ENCODE results near the gene CCDC194. TPM values are rescaled to one million over a fixed set of nuclear protein-coding genes. Genes with fewer than 3 reads are reported as not detected.

The CCDC194 gene, protein sequence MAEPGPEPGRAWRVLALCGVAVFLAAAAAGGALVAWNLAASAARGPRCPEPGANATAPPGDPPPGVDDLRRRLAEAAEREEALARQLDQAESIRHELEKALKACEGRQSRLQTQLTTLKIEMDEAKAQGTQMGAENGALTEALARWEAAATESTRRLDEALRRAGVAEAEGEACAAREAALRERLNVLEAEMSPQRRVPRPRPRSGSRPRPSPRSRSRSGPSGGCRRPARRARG
- 0.28 TPM for total RNA-seq
- polyA plus RNA-seq: 0.55 TPM
- long read RNA-seq, donor 1: 0 reads
- long read RNA-seq, donor 2: 0 reads
- long read RNA-seq, donor 3: 0 reads
- long read RNA-seq, donor 4: 0 reads
- long read RNA-seq, donor 5: 0 reads
- long read RNA-seq, donor 6: 0 reads
- long read RNA-seq, donor 7: 0 reads
- long read RNA-seq, donor 8, partial matches to known transcripts: 0 of 1 reads
- long read RNA-seq, donor 8, other reads (novel, unspliced or antisense): 0 of 1 reads
- long read RNA-seq, donor 9: 0 reads
- long read RNA-seq, donor 10: 0 reads

GRCh38 chr19:17393914-17394313 lies at the start of gene CCDC194:
CCDC194 (minus strand) TSS chr19:17394196; CDS start chr19:17394158, 38 bp downstream.
- peaks cover 0 to 4% of the 10 kb centered on the region in 2 donors for H3K9me3 ChIP-seq (ENCODE audit: control insufficient read depth in 2 of 2, insufficient read depth in 1 of 2, low read length in 1 of 2)
- H3K27ac ChIP-seq (ENCODE audit: low read depth in 1 of 2, low read length in 1 of 2): no peak within 1 kb of the TSS
- H3K4me3 ChIP-seq (ENCODE audit: low read length in 2 of 2): no peak within 1 kb of the TSS
- peaks cover 0 to 6% of the 10 kb centered on the region in 2 donors for H3K36me3 ChIP-seq (ENCODE audit: control insufficient read depth in 2 of 2, insufficient read depth in 2 of 2, low read length in 1 of 2)
- WGBS: 83% methylated on average over 41 of the region's 41 CpGs
- no peak for DNase-seq (ENCODE audit: low read depth in 6 of 9, low spot score in 9 of 9)
- H3K4me1 ChIP-seq (ENCODE audit: control insufficient read depth in 2 of 2, insufficient read depth in 2 of 2, low read length in 2 of 2): peaks cover 8 to 21% of the 10 kb centered on the region in 2 donors
- H3K27me3 ChIP-seq (ENCODE audit: control insufficient read depth in 2 of 2, insufficient read depth in 1 of 2, low read length in 1 of 2): peaks cover 15 to 27% of the 10 kb centered on the region in 2 donors

DNA sequence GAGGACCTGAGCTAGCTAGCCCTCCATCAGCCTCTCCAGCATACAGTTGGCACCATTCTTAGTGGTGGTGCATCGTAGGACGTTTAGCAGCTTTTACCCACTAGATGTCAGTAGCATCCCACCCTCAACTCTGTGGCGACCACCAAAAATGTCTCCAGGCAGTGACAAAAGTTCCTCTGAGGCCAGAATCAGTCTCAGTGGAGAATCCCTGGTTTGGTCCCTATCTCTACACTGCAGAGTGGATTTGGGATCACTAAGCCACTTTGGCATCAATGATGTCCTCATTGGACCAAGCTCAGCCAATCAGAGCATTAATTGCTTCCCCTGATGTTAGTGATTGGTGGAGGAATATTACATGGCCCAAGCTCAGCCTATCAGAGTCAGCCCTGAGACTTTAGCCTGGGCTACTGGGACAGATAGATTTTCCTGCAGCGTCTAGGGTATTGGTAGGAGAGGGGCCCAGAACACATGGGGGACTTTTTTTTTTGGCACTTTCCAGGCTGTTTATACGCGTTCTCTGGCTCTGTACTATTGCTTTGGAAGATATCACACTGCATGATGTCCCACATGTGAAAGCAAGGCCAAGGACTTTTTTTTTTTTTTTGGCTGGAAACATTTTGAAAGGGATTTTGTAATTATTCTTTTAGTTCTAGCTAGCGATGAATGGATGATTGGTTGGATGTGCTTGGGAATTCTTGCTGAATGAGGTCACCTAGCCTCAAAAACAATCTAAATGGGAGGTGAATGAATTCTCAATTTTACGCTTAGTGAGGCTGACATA lies 47.4 kb upstream of the CCDC194 start:
- peak in 2 of 9 donors; percentile 55 to 56 for DNase-seq (ENCODE audit: low read depth in 6 of 9, low spot score in 9 of 9)
- H3K4me1 ChIP-seq (ENCODE audit: control insufficient read depth in 2 of 2, insufficient read depth in 2 of 2, low read length in 2 of 2): no peaks in the 10 kb centered on the region
- H3K27ac ChIP-seq (ENCODE audit: low read depth in 1 of 2, low read length in 1 of 2): peak overlapping the region in 1 of 2 donors; percentile 55
- WGBS: 66% methylated on average over 8 of the region's 8 CpGs
- H3K9me3 ChIP-seq (ENCODE audit: control insufficient read depth in 2 of 2, insufficient read depth in 1 of 2, low read length in 1 of 2): peaks cover 0 to 5% of the 10 kb centered on the region in 2 donors
- H3K4me3 ChIP-seq (ENCODE audit: low read length in 2 of 2): no peak overlapping the region
- H3K36me3 ChIP-seq (ENCODE audit: control insufficient read depth in 2 of 2, insufficient read depth in 2 of 2, low read length in 1 of 2): no peaks in the 10 kb centered on the region
- H3K27me3 ChIP-seq (ENCODE audit: control insufficient read depth in 2 of 2, insufficient read depth in 1 of 2, low read length in 1 of 2): peaks cover 0 to 6% of the 10 kb centered on the region in 2 donors

- DNase-seq (ENCODE audit: low read depth in 6 of 9, low spot score in 9 of 9): no peak
- Histone ChIP-seq H3K4me1 (ENCODE audit: control insufficient read depth in 2 of 2, insufficient read depth in 2 of 2, low read length in 2 of 2) (no peaks in the 10 kb centered on the region), H3K36me3 (ENCODE audit: control insufficient read depth in 2 of 2, insufficient read depth in 2 of 2, low read length in 1 of 2) (no peaks in the 10 kb centered on the region), H3K27ac (ENCODE audit: low read depth in 1 of 2, low read length in 1 of 2) (no peak overlapping the region), H3K4me3 (ENCODE audit: low read length in 2 of 2) (no peak overlapping the region), H3K27me3 (ENCODE audit: control insufficient read depth in 2 of 2, insufficient read depth in 1 of 2, low read length in 1 of 2) (no peaks in the 10 kb centered on the region), H3K9me3 (ENCODE audit: control insufficient read depth in 2 of 2, insufficient read depth in 1 of 2, low read length in 1 of 2) (peaks cover 0 to 12% of the 10 kb centered on the region in 2 donors)
- 97% methylated on average over 7 of the region's 7 CpGs for WGBS
Observed at GRCh38 chr19:17436874-17437267, 42.9 kb upstream of the CCDC194 start.

DNA sequence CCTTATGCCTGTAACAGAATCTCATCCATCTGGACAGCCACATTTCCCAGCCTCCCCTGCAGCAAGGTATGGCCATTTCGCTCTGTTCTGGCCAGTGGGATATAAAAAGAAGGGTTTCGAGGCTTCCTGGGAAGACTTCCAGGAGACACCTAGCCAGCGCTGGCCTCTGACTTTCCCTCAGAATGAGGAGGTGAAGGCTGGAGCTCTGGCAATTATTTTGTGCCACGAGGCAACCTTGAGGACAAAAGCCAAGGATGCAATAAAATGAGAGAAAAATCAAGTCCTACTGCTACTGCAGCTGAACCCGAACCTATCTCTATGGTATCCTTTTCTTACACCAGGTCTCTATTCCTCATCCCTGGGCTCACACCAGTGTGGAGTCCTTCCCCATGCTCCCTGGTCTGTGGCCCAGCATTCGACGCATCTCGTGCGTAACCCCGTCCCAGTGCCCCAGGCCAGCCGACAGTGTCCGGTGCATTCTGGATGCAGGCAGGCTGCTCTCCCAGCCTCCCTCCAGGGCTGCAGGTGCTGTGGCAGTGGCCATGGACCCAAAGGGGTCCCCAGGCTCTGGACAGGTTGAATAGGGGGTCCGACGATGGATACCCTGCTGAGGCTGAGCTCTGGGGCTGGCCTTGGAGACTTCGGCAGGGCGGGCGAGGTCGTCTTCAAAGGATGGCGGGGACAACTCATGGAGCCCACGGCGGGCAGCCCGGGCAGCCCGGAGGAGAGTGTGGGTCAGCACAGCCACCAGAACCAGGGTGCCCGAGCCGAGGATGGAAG lies 42.3 kb upstream of the CCDC194 start:
- Histone ChIP-seq H3K27me3 (ENCODE audit: control insufficient read depth in 2 of 2, insufficient read depth in 1 of 2, low read length in 1 of 2) (no peaks in the 10 kb centered on the region), H3K4me3 (ENCODE audit: low read length in 2 of 2) (no peak overlapping the region), H3K4me1 (ENCODE audit: control insufficient read depth in 2 of 2, insufficient read depth in 2 of 2, low read length in 2 of 2) (no peaks in the 10 kb centered on the region), H3K9me3 (ENCODE audit: control insufficient read depth in 2 of 2, insufficient read depth in 1 of 2, low read length in 1 of 2) (peaks cover 0 to 9% of the 10 kb centered on the region in 2 donors), H3K27ac (ENCODE audit: low read depth in 1 of 2, low read length in 1 of 2) (no peak overlapping the region), H3K36me3 (ENCODE audit: control insufficient read depth in 2 of 2, insufficient read depth in 2 of 2, low read length in 1 of 2) (no peaks in the 10 kb centered on the region)
- no peak for DNase-seq (ENCODE audit: low read depth in 6 of 9, low spot score in 9 of 9)
- 95% methylated on average over 25 of the region's 25 CpGs for WGBS

GRCh38 chr19:17435218-17435617 lies 41.2 kb upstream of the CCDC194 start:
- H3K27me3 ChIP-seq (ENCODE audit: control insufficient read depth in 2 of 2, insufficient read depth in 1 of 2, low read length in 1 of 2): no peaks in the 10 kb centered on the region
- no peak overlapping the region for H3K4me3 ChIP-seq (ENCODE audit: low read length in 2 of 2)
- H3K27ac ChIP-seq (ENCODE audit: low read depth in 1 of 2, low read length in 1 of 2): no peak overlapping the region
- peaks cover 0 to 8% of the 10 kb centered on the region in 2 donors for H3K9me3 ChIP-seq (ENCODE audit: control insufficient read depth in 2 of 2, insufficient read depth in 1 of 2, low read length in 1 of 2)
- 97% methylated on average over 7 of the region's 7 CpGs for WGBS
- no peaks in the 10 kb centered on the region for H3K36me3 ChIP-seq (ENCODE audit: control insufficient read depth in 2 of 2, insufficient read depth in 2 of 2, low read length in 1 of 2)
- no peak for DNase-seq (ENCODE audit: low read depth in 6 of 9, low spot score in 9 of 9)
- H3K4me1 ChIP-seq (ENCODE audit: control insufficient read depth in 2 of 2, insufficient read depth in 2 of 2, low read length in 2 of 2): peaks cover 0 to under 1% of the 10 kb centered on the region in 2 donors

GRCh38 chr19:17431417-17431816 lies 37.4 kb upstream of the CCDC194 start:
- Histone ChIP-seq H3K27me3 (ENCODE audit: control insufficient read depth in 2 of 2, insufficient read depth in 1 of 2, low read length in 1 of 2) (no peaks in the 10 kb centered on the region), H3K36me3 (ENCODE audit: control insufficient read depth in 2 of 2, insufficient read depth in 2 of 2, low read length in 1 of 2) (no peaks in the 10 kb centered on the region), H3K4me3 (ENCODE audit: low read length in 2 of 2) (no peak overlapping the region), H3K9me3 (ENCODE audit: control insufficient read depth in 2 of 2, insufficient read depth in 1 of 2, low read length in 1 of 2) (peaks cover 0 to 8% of the 10 kb centered on the region in 2 donors), H3K27ac (ENCODE audit: low read depth in 1 of 2, low read length in 1 of 2) (no peak overlapping the region), H3K4me1 (ENCODE audit: control insufficient read depth in 2 of 2, insufficient read depth in 2 of 2, low read length in 2 of 2) (peaks cover 0 to 4% of the 10 kb centered on the region in 2 donors)
- no peak for DNase-seq (ENCODE audit: low read depth in 6 of 9, low spot score in 9 of 9)
- WGBS: 93% methylated on average over 7 of the region's 7 CpGs

DNA sequence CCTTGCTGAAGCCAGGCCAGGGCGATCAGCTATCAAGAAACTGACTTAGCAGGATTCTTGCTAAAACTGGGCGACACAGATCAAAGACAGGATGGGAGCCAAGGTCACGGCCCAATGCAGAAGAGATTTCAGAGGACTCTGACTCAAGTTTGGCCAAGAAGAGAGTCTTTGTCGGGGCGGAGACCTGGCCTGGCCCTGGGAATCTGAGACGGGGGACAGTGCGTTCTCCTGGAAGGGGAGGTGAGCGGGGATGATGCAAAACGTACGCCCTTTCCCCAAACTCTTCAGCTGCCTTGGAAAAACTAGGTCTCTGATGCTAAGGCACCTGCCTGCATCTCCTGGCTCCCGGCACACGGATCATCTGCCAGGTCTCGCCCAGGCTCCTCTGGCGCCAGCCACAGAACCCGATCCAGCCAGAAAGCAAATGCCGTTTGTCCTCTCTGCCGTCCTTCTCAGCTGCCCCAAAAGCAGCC lies 35.7 kb upstream of the CCDC194 start:
- DNase-seq (ENCODE audit: low read depth in 6 of 9, low spot score in 9 of 9): peak in 1 of 9 donors; percentile 28
- peak overlapping the region; percentile 33 to 49 for H3K27ac ChIP-seq (ENCODE audit: low read depth in 1 of 2, low read length in 1 of 2)
- no peaks in the 10 kb centered on the region for H3K9me3 ChIP-seq (ENCODE audit: control insufficient read depth in 2 of 2, insufficient read depth in 1 of 2, low read length in 1 of 2)
- H3K4me1 ChIP-seq (ENCODE audit: control insufficient read depth in 2 of 2, insufficient read depth in 2 of 2, low read length in 2 of 2): peaks cover 2 to 9% of the 10 kb centered on the region in 2 donors
- H3K4me3 ChIP-seq (ENCODE audit: low read length in 2 of 2): no peak overlapping the region
- no peaks in the 10 kb centered on the region for H3K27me3 ChIP-seq (ENCODE audit: control insufficient read depth in 2 of 2, insufficient read depth in 1 of 2, low read length in 1 of 2)
- no peaks in the 10 kb centered on the region for H3K36me3 ChIP-seq (ENCODE audit: control insufficient read depth in 2 of 2, insufficient read depth in 2 of 2, low read length in 1 of 2)
- 92% methylated on average over 17 of the region's 17 CpGs for WGBS

GRCh38 chr19:17424743-17425365 lies 30.9 kb upstream of the CCDC194 start:
- H3K9me3 ChIP-seq (ENCODE audit: control insufficient read depth in 2 of 2, insufficient read depth in 1 of 2, low read length in 1 of 2): peaks cover 0 to 5% of the 10 kb centered on the region in 2 donors
- no peak overlapping the region for H3K27ac ChIP-seq (ENCODE audit: low read depth in 1 of 2, low read length in 1 of 2)
- 30% methylated on average over 27 of the region's 27 CpGs for WGBS
- H3K27me3 ChIP-seq (ENCODE audit: control insufficient read depth in 2 of 2, insufficient read depth in 1 of 2, low read length in 1 of 2): no peaks in the 10 kb centered on the region
- peak in 2 of 9 donors; percentile 47 to 68 for DNase-seq (ENCODE audit: low read depth in 6 of 9, low spot score in 9 of 9)
- no peak overlapping the region for H3K4me3 ChIP-seq (ENCODE audit: low read length in 2 of 2)
- H3K4me1 ChIP-seq (ENCODE audit: control insufficient read depth in 2 of 2, insufficient read depth in 2 of 2, low read length in 2 of 2): peaks cover 10 to 18% of the 10 kb centered on the region in 2 donors
- H3K36me3 ChIP-seq (ENCODE audit: control insufficient read depth in 2 of 2, insufficient read depth in 2 of 2, low read length in 1 of 2): peaks cover 9 to 11% of the 10 kb centered on the region in 2 donors

Measured in thymus (tissue), 14 donors.